Measurements from ENCODE around the gene SNCG. TPM values are rescaled to one million over a fixed set of nuclear protein-coding genes. Genes with fewer than 3 reads are reported as not detected.

SNCG gene
- total and polyA plus RNA-seq, 4 experiments from 2014 or later = not detected

DNA sequence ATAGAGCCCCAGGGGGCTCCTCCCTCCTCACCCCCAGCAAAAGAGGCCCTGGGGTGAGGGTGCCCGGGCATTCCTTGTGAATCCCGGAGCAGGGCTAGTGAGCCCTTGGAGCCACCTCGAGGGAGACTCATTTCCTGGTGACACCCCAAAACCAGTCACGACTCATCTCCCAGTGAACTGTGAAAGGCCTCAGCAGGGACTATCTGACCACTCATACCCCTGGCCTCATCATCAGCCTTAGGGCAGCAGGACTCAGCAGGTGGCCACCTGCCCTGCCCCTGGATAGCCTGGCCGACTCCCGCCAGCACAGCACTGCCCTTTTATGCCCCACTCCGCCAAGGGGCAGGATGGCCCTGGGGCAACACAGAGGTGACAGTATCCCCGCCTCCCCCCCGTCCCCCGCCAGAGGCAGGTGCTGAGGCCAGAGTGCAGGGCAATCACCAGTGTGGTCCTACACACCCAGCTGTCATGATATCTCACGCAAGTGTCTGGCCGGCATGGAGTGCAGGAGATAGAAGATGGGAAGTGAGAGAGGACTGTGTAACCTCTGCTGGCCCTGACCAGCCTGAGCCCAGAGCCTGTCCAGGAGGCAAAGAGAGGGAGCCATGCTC, 3.2 kb downstream of the SNCG start:
- H3K27me3 ChIP-seq (ENCODE audit: insufficient read depth, low read length) = no peaks in the 10 kb centered on the region
- no peak overlapping the region for H3K4me3 ChIP-seq (ENCODE audit: low read length in 2 of 2)
- peaks cover 11% of the 10 kb centered on the region for H3K4me1 ChIP-seq (ENCODE audit: insufficient read depth, low read length)
- H3K9me3 Mint-ChIP-seq = no peaks in the 10 kb centered on the region
- peaks cover 13 to 16% (median 14%) of the 10 kb centered on the region in 4 donors for H3K4me1 Mint-ChIP-seq
- no peaks in the 10 kb centered on the region for H3K9me3 ChIP-seq (ENCODE audit: control insufficient read depth in 1 of 2, low read length in 2 of 2)
- ChIA-PET CTCF (ENCODE audit: partially characterized antibody) (interaction anchor here (2.6 kb wide), 1 partner anchor 22 kb away, joined by 32 read pairs; no protein-coding TSS in a partner anchor), POLR2A (ENCODE audit: partially characterized antibody) (interaction anchor here (1.5 kb wide), 1 partner anchor 8 kb away, joined by 3 read pairs; no protein-coding TSS in a partner anchor)
- no peaks in the 10 kb centered on the region for H3K27me3 Mint-ChIP-seq
- no peak overlapping the region for H3K4me3 Mint-ChIP-seq
- no peak overlapping the region for H3K27ac Mint-ChIP-seq
- intact Hi-C loops (cut with micrococcal nuclease) = no loop called here
- no peaks in the 10 kb centered on the region for H3K36me3 ChIP-seq (ENCODE audit: insufficient read depth, low read length)
- no peaks in the 10 kb centered on the region for H3K36me3 Mint-ChIP-seq
- DNase-seq = no peak
- no peak overlapping the region for H3K27ac ChIP-seq (ENCODE audit: low read depth, low read length)

- no peaks in the 10 kb centered on the region for H3K9me3 ChIP-seq (ENCODE audit: control insufficient read depth in 1 of 2, low read length in 2 of 2)
- DNase-seq = no peak
- CTCF ChIA-PET (ENCODE audit: partially characterized antibody) = no interaction called here
- no peak overlapping the region for H3K4me3 ChIP-seq (ENCODE audit: low read length in 2 of 2)
- Mint-ChIP-seq H3K27me3 (no peaks in the 10 kb centered on the region), H3K36me3 (no peaks in the 10 kb centered on the region), H3K27ac (no peak overlapping the region), H3K9me3 (no peaks in the 10 kb centered on the region), H3K4me3 (no peak overlapping the region), H3K4me1 (peaks cover 15 to 24% (median 18%) of the 10 kb centered on the region in 4 donors)
- intact Hi-C loops (cut with micrococcal nuclease) = no loop called here
- no peaks in the 10 kb centered on the region for H3K36me3 ChIP-seq (ENCODE audit: insufficient read depth, low read length)
- H3K27me3 ChIP-seq (ENCODE audit: insufficient read depth, low read length) = no peaks in the 10 kb centered on the region
- H3K4me1 ChIP-seq (ENCODE audit: insufficient read depth, low read length) = peaks cover 18% of the 10 kb centered on the region
- POLR2A ChIA-PET (ENCODE audit: partially characterized antibody) = no interaction called here
- no peak overlapping the region for H3K27ac ChIP-seq (ENCODE audit: low read depth, low read length)
Measured at GRCh38 chr10:86962136-86962980, 4.0 kb downstream of the SNCG start.

DNA sequence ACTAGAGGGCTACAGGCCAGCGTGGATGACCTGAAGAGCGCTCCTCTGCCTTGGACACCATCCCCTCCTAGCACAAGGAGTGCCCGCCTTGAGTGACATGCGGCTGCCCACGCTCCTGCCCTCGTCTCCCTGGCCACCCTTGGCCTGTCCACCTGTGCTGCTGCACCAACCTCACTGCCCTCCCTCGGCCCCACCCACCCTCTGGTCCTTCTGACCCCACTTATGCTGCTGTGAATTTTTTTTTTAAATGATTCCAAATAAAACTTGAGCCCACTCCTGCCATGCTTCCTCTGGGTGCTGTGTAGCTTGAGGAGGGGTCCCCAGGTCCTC, 4.5 kb downstream of the SNCG start:
- H3K27ac ChIP-seq (ENCODE audit: low read depth, low read length) = no peak overlapping the region
- Mint-ChIP-seq H3K4me3 (no peak overlapping the region), H3K27me3 (no peaks in the 10 kb centered on the region), H3K27ac (no peak overlapping the region), H3K9me3 (no peaks in the 10 kb centered on the region), H3K36me3 (no peaks in the 10 kb centered on the region), H3K4me1 (peaks cover 18 to 29% (median 21%) of the 10 kb centered on the region in 4 donors)
- no peak for DNase-seq
- CTCF ChIA-PET (ENCODE audit: partially characterized antibody) = no interaction called here
- H3K9me3 ChIP-seq (ENCODE audit: control insufficient read depth in 1 of 2, low read length in 2 of 2) = no peaks in the 10 kb centered on the region
- intact Hi-C loops (cut with micrococcal nuclease) = no loop called here
- H3K36me3 ChIP-seq (ENCODE audit: insufficient read depth, low read length) = no peaks in the 10 kb centered on the region
- H3K4me3 ChIP-seq (ENCODE audit: low read length in 2 of 2) = no peak overlapping the region
- POLR2A ChIA-PET (ENCODE audit: partially characterized antibody) = interaction anchor here (0.7 to 1.2 kb wide), 2 partner anchors 12 to 130 kb away, joined by 3 to 4 read pairs; no protein-coding TSS in a partner anchor
- H3K27me3 ChIP-seq (ENCODE audit: insufficient read depth, low read length) = no peaks in the 10 kb centered on the region
- peaks cover 18% of the 10 kb centered on the region for H3K4me1 ChIP-seq (ENCODE audit: insufficient read depth, low read length)

- Mint-ChIP-seq H3K9me3 (no peaks in the 10 kb centered on the region), H3K4me1 (peaks cover 18 to 34% (median 21%) of the 10 kb centered on the region in 4 donors), H3K27me3 (no peaks in the 10 kb centered on the region), H3K27ac (no peak overlapping the region), H3K4me3 (no peak overlapping the region), H3K36me3 (no peaks in the 10 kb centered on the region)
- Histone ChIP-seq H3K27me3 (ENCODE audit: insufficient read depth, low read length) (no peaks in the 10 kb centered on the region), H3K4me1 (ENCODE audit: insufficient read depth, low read length) (peaks cover 22% of the 10 kb centered on the region), H3K4me3 (ENCODE audit: low read length in 2 of 2) (no peak overlapping the region), H3K27ac (ENCODE audit: low read depth, low read length) (no peak overlapping the region), H3K36me3 (ENCODE audit: insufficient read depth, low read length) (no peaks in the 10 kb centered on the region), H3K9me3 (ENCODE audit: control insufficient read depth in 1 of 2, low read length in 2 of 2) (no peaks in the 10 kb centered on the region)
- CTCF ChIA-PET (ENCODE audit: partially characterized antibody) = interaction anchor here (1.1 kb wide), 2 partner anchors 18 to 22 kb away, joined by 3 to 4 read pairs; no protein-coding TSS in a partner anchor
- POLR2A ChIA-PET (ENCODE audit: partially characterized antibody) = interaction anchor here (0.7 to 1.2 kb wide), 2 partner anchors 13 to 130 kb away, joined by 3 to 4 read pairs; no protein-coding TSS in a partner anchor
- DNase-seq = no peak
- intact Hi-C loops (cut with micrococcal nuclease) = no loop called here
Measured at GRCh38 chr10:86963341-86963919, 5.0 kb downstream of the SNCG start.

- no peaks in the 10 kb centered on the region for H3K36me3 Mint-ChIP-seq
- peaks cover 29% of the 10 kb centered on the region for H3K4me1 ChIP-seq (ENCODE audit: insufficient read depth, low read length)
- H3K27me3 ChIP-seq (ENCODE audit: insufficient read depth, low read length) = no peaks in the 10 kb centered on the region
- no peak for DNase-seq
- no peak overlapping the region for H3K4me3 Mint-ChIP-seq
- ChIA-PET CTCF (ENCODE audit: partially characterized antibody) (interaction anchor here (1.1 kb wide), 2 partner anchors 19 to 23 kb away, joined by 3 to 4 read pairs; no protein-coding TSS in a partner anchor), POLR2A (ENCODE audit: partially characterized antibody) (interaction anchor here (1.1 to 1.2 kb wide), 2 partner anchors 13 to 18 kb away, joined by 3 to 5 read pairs; no protein-coding TSS in a partner anchor)
- intact Hi-C loops (cut with micrococcal nuclease) = no loop called here
- H3K9me3 ChIP-seq (ENCODE audit: control insufficient read depth in 1 of 2, low read length in 2 of 2) = no peaks in the 10 kb centered on the region
- peaks cover 18 to 39% (median 21%) of the 10 kb centered on the region in 4 donors for H3K4me1 Mint-ChIP-seq
- H3K9me3 Mint-ChIP-seq = no peaks in the 10 kb centered on the region
- no peak overlapping the region for H3K27ac ChIP-seq (ENCODE audit: low read depth, low read length)
- no peaks in the 10 kb centered on the region for H3K27me3 Mint-ChIP-seq
- H3K27ac Mint-ChIP-seq = no peak overlapping the region
- H3K36me3 ChIP-seq (ENCODE audit: insufficient read depth, low read length) = no peaks in the 10 kb centered on the region
- H3K4me3 ChIP-seq (ENCODE audit: low read length in 2 of 2) = no peak overlapping the region
Measured at GRCh38 chr10:86964061-86964846, 5.9 kb downstream of the SNCG start.

DNA sequence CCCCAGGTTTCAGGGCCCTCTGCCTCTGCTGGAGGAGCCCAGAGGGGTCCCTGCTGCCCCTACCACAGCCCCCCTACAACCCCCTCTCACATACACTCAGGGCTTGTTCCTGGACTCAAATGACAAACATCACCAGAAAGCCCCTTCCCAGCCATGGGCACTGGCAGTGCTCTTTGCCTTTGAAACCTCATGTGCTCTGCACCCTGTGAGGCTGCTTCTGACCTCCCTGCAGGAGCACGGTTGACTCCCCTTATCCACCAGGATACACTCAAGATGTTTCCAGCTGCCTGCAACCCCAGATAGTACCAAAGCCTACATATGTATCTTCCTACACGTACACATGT, 6.4 kb downstream of the SNCG start:
- intact Hi-C loops (cut with micrococcal nuclease) = no loop called here
- Mint-ChIP-seq H3K27me3 (no peaks in the 10 kb centered on the region), H3K9me3 (no peaks in the 10 kb centered on the region), H3K36me3 (no peaks in the 10 kb centered on the region), H3K4me3 (no peak overlapping the region), H3K4me1 (peaks cover 18 to 45% (median 24%) of the 10 kb centered on the region in 4 donors), H3K27ac (peak overlapping the region in 1 of 7 donors; percentile 1)
- H3K4me1 ChIP-seq (ENCODE audit: insufficient read depth, low read length) = peaks cover 35% of the 10 kb centered on the region
- DNase-seq = no peak
- no peak overlapping the region for H3K4me3 ChIP-seq (ENCODE audit: low read length in 2 of 2)
- H3K27ac ChIP-seq (ENCODE audit: low read depth, low read length) = no peak overlapping the region
- H3K36me3 ChIP-seq (ENCODE audit: insufficient read depth, low read length) = no peaks in the 10 kb centered on the region
- no peaks in the 10 kb centered on the region for H3K27me3 ChIP-seq (ENCODE audit: insufficient read depth, low read length)
- H3K9me3 ChIP-seq (ENCODE audit: control insufficient read depth in 1 of 2, low read length in 2 of 2) = no peaks in the 10 kb centered on the region
- CTCF ChIA-PET (ENCODE audit: partially characterized antibody) = interaction anchor here (6.8 kb wide), 1 partner anchor 25 kb away, joined by 97 read pairs; no protein-coding TSS in a partner anchor
- POLR2A ChIA-PET (ENCODE audit: partially characterized antibody) = interaction anchor here (1.1 kb wide), 1 partner anchor 18 kb away, joined by 5 read pairs; no protein-coding TSS in a partner anchor
